ENCODE data around the gene MEF2B. TPM values are rescaled to one million over a fixed set of nuclear protein-coding genes. Genes with fewer than 3 reads are reported as not detected.

MEF2B gene
- total RNA-seq = not detected

- H3K9me3 ChIP-seq = no peaks in the 10 kb centered on the region
- TF ChIP-seq CTCF (IDR thresholded peaks at IDR 0.05) = no peak
- no peaks in the 10 kb centered on the region for H3K27me3 ChIP-seq
- peak within 1 kb of the TSS; percentile 8 to 35 for H3K4me3 ChIP-seq
- no peak within 1 kb of the TSS for H3K27ac ChIP-seq
- H3K4me1 ChIP-seq = peaks cover 0 to 18% of the 10 kb centered on the region in 2 donors
- peak; percentile 80 for DNase-seq (ENCODE audit: low spot score)
- no peaks in the 10 kb centered on the region for H3K36me3 ChIP-seq
Measured at GRCh38 chr19:19170053-19170872, at the start of gene MEF2B. MEF2B (minus strand) TSS chr19:19170263; CDS start chr19:19150735, 19,528 bp downstream.

GRCh38 chr19:19218911-19219310 lies 48.8 kb upstream of the MEF2B start:
- DNase-seq (ENCODE audit: low spot score) = no peak
- TF ChIP-seq CTCF (IDR thresholded peaks at IDR 0.05) = no peak
- no peaks in the 10 kb centered on the region for H3K27me3 ChIP-seq
- no peak overlapping the region for H3K27ac ChIP-seq
- H3K9me3 ChIP-seq = no peaks in the 10 kb centered on the region
- H3K36me3 ChIP-seq = no peaks in the 10 kb centered on the region
- H3K4me3 ChIP-seq = no peak overlapping the region
- H3K4me1 ChIP-seq = no peaks in the 10 kb centered on the region

GRCh38 chr19:19217099-19217498 lies 47.0 kb upstream of the MEF2B start:
- DNase-seq (ENCODE audit: low spot score) = no peak
- no peaks in the 10 kb centered on the region for H3K4me1 ChIP-seq
- peaks cover 0 to 7% of the 10 kb centered on the region in 2 donors for H3K27me3 ChIP-seq
- H3K27ac ChIP-seq = no peak overlapping the region
- TF ChIP-seq CTCF (IDR thresholded peaks at IDR 0.05) = no peak
- no peaks in the 10 kb centered on the region for H3K9me3 ChIP-seq
- H3K36me3 ChIP-seq = no peaks in the 10 kb centered on the region
- H3K4me3 ChIP-seq = no peak overlapping the region

- no peak for DNase-seq (ENCODE audit: low spot score)
- no peak for TF ChIP-seq CTCF (IDR thresholded peaks at IDR 0.05)
- Histone ChIP-seq H3K4me3 (no peak overlapping the region), H3K36me3 (no peaks in the 10 kb centered on the region), H3K27ac (no peak overlapping the region), H3K27me3 (peaks cover 5 to 15% of the 10 kb centered on the region in 2 donors), H3K9me3 (no peaks in the 10 kb centered on the region), H3K4me1 (no peaks in the 10 kb centered on the region)
Measured at GRCh38 chr19:19215792-19216191, 45.7 kb upstream of the MEF2B start.

- DNase-seq (ENCODE audit: low spot score) = no peak
- H3K27ac ChIP-seq = no peak overlapping the region
- H3K36me3 ChIP-seq = no peaks in the 10 kb centered on the region
- no peaks in the 10 kb centered on the region for H3K9me3 ChIP-seq
- H3K4me1 ChIP-seq = no peaks in the 10 kb centered on the region
- H3K27me3 ChIP-seq = peaks cover 5 to 15% of the 10 kb centered on the region in 2 donors
- TF ChIP-seq CTCF (IDR thresholded peaks at IDR 0.05) = no peak
- no peak overlapping the region for H3K4me3 ChIP-seq
Measured at GRCh38 chr19:19214892-19215291, 44.8 kb upstream of the MEF2B start.

GRCh38 chr19:19214159-19214490 lies 44.1 kb upstream of the MEF2B start:
- H3K36me3 ChIP-seq = no peaks in the 10 kb centered on the region
- peaks cover 5 to 15% of the 10 kb centered on the region in 2 donors for H3K27me3 ChIP-seq
- no peak for TF ChIP-seq CTCF (IDR thresholded peaks at IDR 0.05)
- DNase-seq (ENCODE audit: low spot score) = no peak
- no peaks in the 10 kb centered on the region for H3K4me1 ChIP-seq
- no peak overlapping the region for H3K4me3 ChIP-seq
- no peak overlapping the region for H3K27ac ChIP-seq
- H3K9me3 ChIP-seq = no peaks in the 10 kb centered on the region
